Measurements from ENCODE around the gene FRY.

FRY gene

GRCh38 chr13:32036757-32037156 is 5.2 kb downstream of the FRY start:
- no peak for TF ChIP-seq CTCF (IDR thresholded peaks at IDR 0.05; ENCODE audit: low read depth, low read length, missing control alignments)
- in situ Hi-C loops (cut with HindIII; ENCODE audit: low sequenced_read_pairs) = loop anchor here (25.0 kb wide), 1 partner anchor 251 kb away; no protein-coding TSS in a partner anchor
- no peak for DNase-seq (ENCODE audit: low read depth)
- H3K4me3 ChIP-seq (ENCODE audit: low read depth, low read length) = no peak overlapping the region

- no peak for TF ChIP-seq CTCF (IDR thresholded peaks at IDR 0.05; ENCODE audit: low read depth, low read length, missing control alignments)
- no peak for DNase-seq (ENCODE audit: low read depth)
- H3K4me3 ChIP-seq (ENCODE audit: low read depth, low read length) = no peak overlapping the region
- in situ Hi-C loops (cut with HindIII; ENCODE audit: low sequenced_read_pairs) = loop anchor here (25.0 kb wide), 1 partner anchor 250 kb away; no protein-coding TSS in a partner anchor
Observed at GRCh38 chr13:32037471-32037870, 5.9 kb downstream of the FRY start.

- no peak for TF ChIP-seq CTCF (IDR thresholded peaks at IDR 0.05; ENCODE audit: low read depth, low read length, missing control alignments)
- H3K4me3 ChIP-seq (ENCODE audit: low read depth, low read length) = no peak overlapping the region
- in situ Hi-C loops (cut with HindIII; ENCODE audit: low sequenced_read_pairs) = loop anchor here (25.0 kb wide), 1 partner anchor 249 kb away; no protein-coding TSS in a partner anchor
- DNase-seq (ENCODE audit: low read depth) = no peak
Observed at GRCh38 chr13:32038343-32038742, 6.8 kb downstream of the FRY start.

GRCh38 chr13:32039056-32039455 is 7.5 kb downstream of the FRY start:
- DNase-seq (ENCODE audit: low read depth) = no peak
- in situ Hi-C loops (cut with HindIII; ENCODE audit: low sequenced_read_pairs) = loop anchor here (25.0 kb wide), 1 partner anchor 248 kb away; no protein-coding TSS in a partner anchor
- TF ChIP-seq CTCF (IDR thresholded peaks at IDR 0.05; ENCODE audit: low read depth, low read length, missing control alignments) = no peak
- no peak overlapping the region for H3K4me3 ChIP-seq (ENCODE audit: low read depth, low read length)

- H3K4me3 ChIP-seq (ENCODE audit: low read depth, low read length) = no peak overlapping the region
- no peak for DNase-seq (ENCODE audit: low read depth)
- in situ Hi-C loops (cut with HindIII; ENCODE audit: low sequenced_read_pairs) = loop anchor here (25.0 kb wide), 1 partner anchor 248 kb away; no protein-coding TSS in a partner anchor
- no peak for TF ChIP-seq CTCF (IDR thresholded peaks at IDR 0.05; ENCODE audit: low read depth, low read length, missing control alignments)
Observed at GRCh38 chr13:32039528-32039927, 8.0 kb downstream of the FRY start.

GRCh38 chr13:32040052-32040642 is 8.6 kb downstream of the FRY start:
- DNase-seq (ENCODE audit: low read depth) = no peak
- TF ChIP-seq CTCF (IDR thresholded peaks at IDR 0.05; ENCODE audit: low read depth, low read length, missing control alignments) = no peak
- H3K4me3 ChIP-seq (ENCODE audit: low read depth, low read length) = no peak overlapping the region
- in situ Hi-C loops (cut with HindIII; ENCODE audit: low sequenced_read_pairs) = loop anchor here (25.0 kb wide), 1 partner anchor 247 kb away; no protein-coding TSS in a partner anchor

All from astrocyte of the cerebellum (primary cell).